Breast epithelium (tissue), 4 donors: ENCODE results near the gene POLD1. TPM values are rescaled to one million over a fixed set of nuclear protein-coding genes. Genes with fewer than 3 reads are reported as not detected.

Source experiments
- DNase-seq, 2 donors: peaks; one replicate each; pipeline ENCODE4 v3.0.0-alpha.2; 2019; ENCODE audit warnings: low spot score in 2 of 2
- H3K27ac ChIP-seq, 2 donors: fragments of 200-600 bp; sonication (generic) in 1 of 2; one replicate each; pipeline ENCODE4 v1.5.1; 2016 to 2019; ENCODE audit warnings: mild to moderate bottlenecking in 1 of 2
- H3K27me3 ChIP-seq, 2 donors: fragments of 200-600 bp; sonication (generic) in 1 of 2; one replicate each; pipeline versions ENCODE4 v1.5.1 to v1.6.0; 2017 to 2019; ENCODE audit warnings: control low read depth in 1 of 2, mild to moderate bottlenecking in 1 of 2
- H3K36me3 ChIP-seq: fragments of 200-600 bp; one replicate; pipeline ENCODE4 v1.5.1; 2019
- H3K4me1 ChIP-seq, 2 donors: fragments of 200-600 bp; sonication (generic); one replicate each; pipeline ENCODE4 v1.5.1; 2016 to 2019; ENCODE audit warnings: control low read depth in 1 of 2
- H3K4me3 ChIP-seq, 3 donors: fragments of 200-600 bp; sonication (generic); 1 replicate in 2 of 3; 2 replicates in 1 of 3; pipeline ENCODE4 v1.5.1; 2016 to 2019; ENCODE audit warnings: mild to moderate bottlenecking in 3 of 3, moderate library complexity in 2 of 3
- H3K9me3 ChIP-seq, 2 donors: fragments of 200-600 bp; sonication (generic) in 1 of 2; one replicate each; pipeline ENCODE4 v1.5.1; 2016 to 2019; ENCODE audit warnings: control low read depth in 1 of 2
- CTCF ChIP-seq, 3 donors: fragments of 450-650 bp; IDR thresholded peaks; one replicate each; pipeline ENCODE4 v1.5.1; 2016 to 2017; ENCODE audit warnings: antibody characterized with exemption in 3 of 3, mild to moderate bottlenecking in 3 of 3, moderate library complexity in 3 of 3
- POLR2A ChIP-seq: fragments of 450-650 bp; IDR thresholded peaks from one replicate; pipeline ENCODE4 v1.6.1; 2016; ENCODE audit warnings: antibody characterized with exemption, mild to moderate bottlenecking, moderate library complexity
- POLR2AphosphoS5 ChIP-seq, 3 donors: sonication (generic); formaldehyde crosslinking; IDR thresholded peaks; one replicate each; pipeline ENCODE4 v1.6.1; 2017; ENCODE audit warnings: antibody characterized with exemption in 3 of 3
- intact Hi-C: fragments of 100-400 bp; cut with DNase I; formaldehyde crosslinking; loops from one replicate; pipeline ENCODE4 v1.15.1; 2023; ENCODE audit warnings: low total_unique reads
- total RNA-seq, 3 donors: library from RNA; depleted of rRNA; stranded (reverse); fragments of >200 nt; gene quantifications; one replicate each; pipeline ENCODE4 v1.1.0, GENCODE V29; 2016

Gene POLD1
- total RNA-seq, 3 donors from 2014 or later: 13.8 to 17.3 (median 16.0) TPM

GRCh38 chr19:50423279-50424113 is 39.3 kb downstream of the POLD1 start:
- peaks cover 4 to 24% of the 10 kb centered on the region in 2 donors for H3K27me3 ChIP-seq

GRCh38 chr19:50425581-50425980 is 41.4 kb downstream of the POLD1 start:
- DNase-seq: no peak
- Histone ChIP-seq H3K27ac (no peak overlapping the region), H3K36me3 (no peaks in the 10 kb centered on the region), H3K4me1 (no peaks in the 10 kb centered on the region), H3K4me3 (no peak overlapping the region), H3K27me3 (peaks cover 0 to 9% of the 10 kb centered on the region in 2 donors), H3K9me3 (no peaks in the 10 kb centered on the region)
- TF ChIP-seq POLR2AphosphoS5 (IDR thresholded peaks at IDR 0.05) (no peak), CTCF (IDR thresholded peaks at IDR 0.05) (no peak), POLR2A (no peak)
- intact Hi-C loops: no loop called here

More at GRCh38 chr19:50423279-50424113, 39.3 kb downstream of the POLD1 start:
- intact Hi-C loops: no loop called here
- Histone ChIP-seq H3K4me3 (no peak overlapping the region), H3K9me3 (no peaks in the 10 kb centered on the region), H3K36me3 (no peaks in the 10 kb centered on the region), H3K27ac (no peak overlapping the region), H3K4me1 (no peaks in the 10 kb centered on the region)
- TF ChIP-seq CTCF (IDR thresholded peaks at IDR 0.05) (no peak), POLR2AphosphoS5 (IDR thresholded peaks at IDR 0.05) (no peak), POLR2A (no peak)
- no peak for DNase-seq

DNA sequence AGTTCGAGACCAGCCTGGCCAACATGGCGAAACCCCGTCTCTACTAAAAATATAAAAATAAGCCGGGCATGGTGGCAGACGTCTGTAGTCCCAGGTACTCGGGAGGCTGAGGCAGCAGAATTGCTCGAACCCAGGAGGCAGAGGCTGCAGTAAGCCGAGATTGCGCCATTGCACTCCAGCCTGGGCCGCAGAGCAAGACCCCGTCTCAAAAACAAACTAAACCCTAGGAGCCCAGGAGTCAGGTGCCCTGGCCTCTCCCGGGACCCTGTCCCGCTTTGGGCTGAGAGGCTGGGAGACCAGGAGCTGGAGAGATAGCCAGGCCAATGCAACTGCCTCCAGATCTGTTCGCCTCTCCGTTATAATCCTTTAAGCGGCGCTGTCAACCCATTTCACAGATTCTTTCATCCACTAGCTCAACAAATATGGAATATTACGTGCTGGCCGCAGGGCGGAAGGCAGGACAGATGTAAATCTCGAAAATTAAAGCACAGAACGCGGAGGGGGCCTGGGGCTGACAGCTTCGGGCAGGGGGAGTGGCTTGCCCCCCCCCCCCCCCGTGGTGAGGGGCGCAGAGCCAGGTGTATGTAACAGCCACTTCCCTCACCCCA is 43.3 kb downstream of the POLD1 start:
- Histone ChIP-seq H3K4me3 (peak overlapping the region; percentile 10 to 58 (median 39)), H3K27me3 (peaks cover 0 to 4% of the 10 kb centered on the region in 2 donors), H3K9me3 (no peaks in the 10 kb centered on the region), H3K27ac (peak overlapping the region; percentile 57 to 58), H3K36me3 (no peaks in the 10 kb centered on the region), H3K4me1 (peaks cover 0 to 4% of the 10 kb centered on the region in 2 donors)
- TF ChIP-seq POLR2AphosphoS5 (IDR thresholded peaks at IDR 0.05): no peak
- no peak for DNase-seq
- intact Hi-C loops: no loop called here

- peak overlapping the region; percentile 10 to 58 (median 39) for H3K4me3 ChIP-seq
- intact Hi-C loops: loop anchor here (2.0 kb wide), 1 partner anchor 37 kb away; no protein-coding TSS in a partner anchor
- H3K27me3 ChIP-seq: peaks cover 0 to 4% of the 10 kb centered on the region in 2 donors
Observed at GRCh38 chr19:50427997-50428425, 43.9 kb downstream of the POLD1 start.

More at GRCh38 chr19:50427997-50428425, 43.9 kb downstream of the POLD1 start:
- Histone ChIP-seq H3K4me1 (peaks cover 0 to 4% of the 10 kb centered on the region in 2 donors), H3K36me3 (no peaks in the 10 kb centered on the region), H3K9me3 (no peaks in the 10 kb centered on the region), H3K27ac (peak overlapping the region; percentile 57 to 58)
- peak in 1 of 3 donors; percentile 31 for TF ChIP-seq POLR2AphosphoS5 (IDR thresholded peaks at IDR 0.05)
- no peak for TF ChIP-seq CTCF (IDR thresholded peaks at IDR 0.05)
- no peak for TF ChIP-seq POLR2A
- peak; percentile 88 to 89 for DNase-seq
